K562 (cell line): ENCODE data around the gene PMIS2. TPM values are rescaled to one million over a fixed set of nuclear protein-coding genes. Genes with fewer than 3 reads are reported as not detected.

Experiments
- BDP1 ChIP-seq: IDR thresholded peaks from 3 replicates; pipeline ENCODE4 v1.6.1; 2011; ENCODE audit not compliant: insufficient read length, insufficient read depth
- GTF2F1 ChIP-seq: IDR thresholded peaks from 2 replicates; pipeline ENCODE4 v1.6.1; 2011; ENCODE audit warnings: low read depth, low read length, improper control_type of control experiment
- HNRNPK ChIP-seq: fragments of 200-400 bp; formaldehyde crosslinking; IDR thresholded peaks from one replicate; pipeline ENCODE4 v1.6.1; 2018; ENCODE audit warnings: mild to moderate bottlenecking, low read depth, low read length; ENCODE audit not compliant: poor library complexity, severe bottlenecking
- JUND ChIP-seq, 2 experiments: IDR thresholded peaks; 2 replicates in 1 of 2; 3 replicates in 1 of 2; pipeline ENCODE4 v1.6.1; 2011; ENCODE audit warnings: borderline replicate concordance in 2 of 2, low read depth in 2 of 2, low read length in 2 of 2, improper control_type of control experiment in 1 of 2, missing biosample characterization in 1 of 2, missing genetic modification characterization in 1 of 2, missing genetic modification reagents in 1 of 2
- PTBP1 ChIP-seq: fragments of 200-400 bp; formaldehyde crosslinking; IDR thresholded peaks from 2 replicates; pipeline ENCODE4 v1.6.1; 2017; ENCODE audit warnings: low read depth, low read length
- RBM14 ChIP-seq: fragments of 200-400 bp; formaldehyde crosslinking; IDR thresholded peaks from 2 replicates; pipeline ENCODE4 v1.6.1; 2018; ENCODE audit warnings: low read depth, mild to moderate bottlenecking, low read length, moderate library complexity, borderline replicate concordance; ENCODE audit not compliant: insufficient read depth
- ZNF143 ChIP-seq: sonication (generic); formaldehyde crosslinking; IDR thresholded peaks from 2 replicates; pipeline ENCODE4 v1.9.0; 2022; ENCODE audit warnings: mild to moderate bottlenecking, missing genetic modification reagents
- polyA plus RNA-seq, 8 experiments: library from polyadenylated mRNA; depleted of rRNA in 4 of 8; stranded (reverse) in 5 of 8; unstranded in 3 of 8; fragments of >200 nt; fragmentation: Nextera tagmentation in 2 of 8; fragmentation: Illumina TruSeq in 1 of 8; extraction: Ambion mirVana in 2 of 8; extraction: Trizol in 1 of 8; gene quantifications; 2 replicates each; pipeline versions ENCODE4 v1.2.1 to v1.2.3, GENCODE V29; 2011 to 2014; ENCODE audit warnings: inconsistent platforms in 1 of 8, missing spikeins in 1 of 8
- total RNA-seq, 7 experiments: library from RNA; depleted of rRNA in 6 of 7; stranded (reverse); fragments of >200 nt in 6 of 7; fragmentation: Illumina TruSeq in 2 of 7; extraction: Trizol in 2 of 7; gene quantifications; 2 replicates each; pipeline versions ENCODE4 v1.2.1 to v1.2.3, GENCODE V29; 2011 to 2021; ENCODE audit warnings: low replicate concordance in 1 of 7
- TF ChIP-seq, protein P1 (sequence below): sonication (generic); formaldehyde crosslinking; IDR thresholded peaks from 2 replicates; pipeline ENCODE4 v1.8.1; 2023; ENCODE audit warnings: missing genetic modification reagents, mild to moderate bottlenecking, borderline replicate concordance
- TF ChIP-seq, protein P2 (sequence below): fragments of 250-450 bp; sonication (Bioruptor Pico); IDR thresholded peaks from 2 replicates; pipeline ENCODE4 v1.4.0; 2020; ENCODE audit warnings: mild to moderate bottlenecking, moderate library complexity
- TF ChIP-seq, protein P3 (sequence below): sonication (generic); formaldehyde crosslinking; IDR thresholded peaks from 2 replicates; pipeline ENCODE4 v1.8.1; 2023; ENCODE audit warnings: mild to moderate bottlenecking, missing genetic modification reagents

Gene PMIS2
- total and polyA plus RNA-seq, 9 of the 15 experiments (the other 6 are each of a cell fraction or from before 2014, with no cell fraction given) = not detected

DNA sequence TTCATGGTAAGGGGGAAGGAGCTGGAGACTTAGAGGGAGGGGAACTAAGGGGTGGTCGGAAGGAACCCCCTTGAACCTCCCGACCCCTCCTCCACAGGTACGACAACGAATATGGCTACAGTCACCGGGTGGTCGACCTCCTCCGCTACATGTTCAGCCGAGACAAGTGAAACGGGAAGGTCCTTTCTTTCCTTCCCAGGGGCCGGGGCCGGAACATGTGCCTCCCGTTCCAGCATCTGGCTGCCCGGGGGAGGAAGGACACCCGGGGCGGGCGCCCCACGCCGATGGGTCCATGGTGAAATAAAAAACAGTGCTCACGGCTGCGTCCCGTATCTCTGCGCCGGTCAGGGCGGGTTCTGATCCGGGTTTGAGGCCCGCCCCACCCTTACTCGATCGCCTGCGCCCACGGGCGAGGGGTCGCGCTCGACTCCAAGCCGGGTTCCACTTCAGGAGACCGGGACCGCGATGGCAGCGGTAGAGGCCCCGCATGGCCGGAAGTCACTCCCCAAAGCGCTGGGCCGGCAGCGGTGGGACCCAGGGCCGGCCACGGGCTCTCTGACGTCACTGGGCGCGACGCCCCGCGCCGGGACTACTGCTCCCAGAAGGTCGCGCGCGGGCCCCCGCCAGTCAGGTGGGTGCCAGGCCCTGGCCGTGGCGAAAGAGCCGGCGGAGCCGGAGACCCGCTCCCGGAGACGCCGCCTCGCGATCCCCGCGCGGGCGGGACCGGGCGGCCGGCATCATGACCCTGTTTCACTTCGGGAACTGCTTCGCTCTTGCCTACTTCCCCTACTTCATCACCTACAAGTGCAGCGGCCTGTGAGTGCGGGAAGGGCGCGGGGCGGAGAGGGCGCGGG is 40.7 kb upstream of the PMIS2 start, which contains the start of gene TMEM147 (continued):
- TF ChIP-seq, protein P1, sequence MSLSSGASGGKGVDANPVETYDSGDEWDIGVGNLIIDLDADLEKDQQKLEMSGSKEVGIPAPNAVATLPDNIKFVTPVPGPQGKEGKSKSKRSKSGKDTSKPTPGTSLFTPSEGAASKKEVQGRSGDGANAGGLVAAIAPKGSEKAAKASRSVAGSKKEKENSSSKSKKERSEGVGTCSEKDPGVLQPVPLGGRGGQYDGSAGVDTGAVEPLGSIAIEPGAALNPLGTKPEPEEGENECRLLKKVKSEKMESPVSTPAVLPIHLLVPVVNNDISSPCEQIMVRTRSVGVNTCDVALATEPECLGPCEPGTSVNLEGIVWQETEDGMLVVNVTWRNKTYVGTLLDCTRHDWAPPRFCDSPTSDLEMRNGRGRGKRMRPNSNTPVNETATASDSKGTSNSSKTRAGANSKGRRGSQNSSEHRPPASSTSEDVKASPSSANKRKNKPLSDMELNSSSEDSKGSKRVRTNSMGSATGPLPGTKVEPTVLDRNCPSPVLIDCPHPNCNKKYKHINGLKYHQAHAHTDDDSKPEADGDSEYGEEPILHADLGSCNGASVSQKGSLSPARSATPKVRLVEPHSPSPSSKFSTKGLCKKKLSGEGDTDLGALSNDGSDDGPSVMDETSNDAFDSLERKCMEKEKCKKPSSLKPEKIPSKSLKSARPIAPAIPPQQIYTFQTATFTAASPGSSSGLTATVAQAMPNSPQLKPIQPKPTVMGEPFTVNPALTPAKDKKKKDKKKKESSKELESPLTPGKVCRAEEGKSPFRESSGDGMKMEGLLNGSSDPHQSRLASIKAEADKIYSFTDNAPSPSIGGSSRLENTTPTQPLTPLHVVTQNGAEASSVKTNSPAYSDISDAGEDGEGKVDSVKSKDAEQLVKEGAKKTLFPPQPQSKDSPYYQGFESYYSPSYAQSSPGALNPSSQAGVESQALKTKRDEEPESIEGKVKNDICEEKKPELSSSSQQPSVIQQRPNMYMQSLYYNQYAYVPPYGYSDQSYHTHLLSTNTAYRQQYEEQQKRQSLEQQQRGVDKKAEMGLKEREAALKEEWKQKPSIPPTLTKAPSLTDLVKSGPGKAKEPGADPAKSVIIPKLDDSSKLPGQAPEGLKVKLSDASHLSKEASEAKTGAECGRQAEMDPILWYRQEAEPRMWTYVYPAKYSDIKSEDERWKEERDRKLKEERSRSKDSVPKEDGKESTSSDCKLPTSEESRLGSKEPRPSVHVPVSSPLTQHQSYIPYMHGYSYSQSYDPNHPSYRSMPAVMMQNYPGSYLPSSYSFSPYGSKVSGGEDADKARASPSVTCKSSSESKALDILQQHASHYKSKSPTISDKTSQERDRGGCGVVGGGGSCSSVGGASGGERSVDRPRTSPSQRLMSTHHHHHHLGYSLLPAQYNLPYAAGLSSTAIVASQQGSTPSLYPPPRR (CRISPR knock-in tag) = no peak
- no peak for TF ChIP-seq GTF2F1
- TF ChIP-seq, protein P2, sequence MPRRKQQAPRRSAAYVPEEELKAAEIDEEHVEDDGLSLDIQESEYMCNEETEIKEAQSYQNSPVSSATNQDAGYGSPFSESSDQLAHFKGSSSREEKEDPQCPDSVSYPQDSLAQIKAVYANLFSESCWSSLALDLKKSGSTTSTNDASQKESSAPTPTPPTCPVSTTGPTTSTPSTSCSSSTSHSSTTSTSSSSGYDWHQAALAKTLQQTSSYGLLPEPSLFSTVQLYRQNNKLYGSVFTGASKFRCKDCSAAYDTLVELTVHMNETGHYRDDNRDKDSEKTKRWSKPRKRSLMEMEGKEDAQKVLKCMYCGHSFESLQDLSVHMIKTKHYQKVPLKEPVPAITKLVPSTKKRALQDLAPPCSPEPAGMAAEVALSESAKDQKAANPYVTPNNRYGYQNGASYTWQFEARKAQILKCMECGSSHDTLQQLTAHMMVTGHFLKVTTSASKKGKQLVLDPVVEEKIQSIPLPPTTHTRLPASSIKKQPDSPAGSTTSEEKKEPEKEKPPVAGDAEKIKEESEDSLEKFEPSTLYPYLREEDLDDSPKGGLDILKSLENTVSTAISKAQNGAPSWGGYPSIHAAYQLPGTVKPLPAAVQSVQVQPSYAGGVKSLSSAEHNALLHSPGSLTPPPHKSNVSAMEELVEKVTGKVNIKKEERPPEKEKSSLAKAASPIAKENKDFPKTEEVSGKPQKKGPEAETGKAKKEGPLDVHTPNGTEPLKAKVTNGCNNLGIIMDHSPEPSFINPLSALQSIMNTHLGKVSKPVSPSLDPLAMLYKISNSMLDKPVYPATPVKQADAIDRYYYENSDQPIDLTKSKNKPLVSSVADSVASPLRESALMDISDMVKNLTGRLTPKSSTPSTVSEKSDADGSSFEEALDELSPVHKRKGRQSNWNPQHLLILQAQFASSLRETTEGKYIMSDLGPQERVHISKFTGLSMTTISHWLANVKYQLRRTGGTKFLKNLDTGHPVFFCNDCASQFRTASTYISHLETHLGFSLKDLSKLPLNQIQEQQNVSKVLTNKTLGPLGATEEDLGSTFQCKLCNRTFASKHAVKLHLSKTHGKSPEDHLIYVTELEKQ = no peak
- no peak for TF ChIP-seq BDP1
- peak; percentile 71 for TF ChIP-seq JUND (IDR thresholded peaks at IDR 0.05; ENCODE audit: borderline replicate concordance, low read depth, low read length)
- TF ChIP-seq JUND (tag; IDR thresholded peaks at IDR 0.05; ENCODE audit: borderline replicate concordance, low read depth, low read length) = no peak; the same call in 2 of the 3 replicates
- peak; percentile 90 for TF ChIP-seq ZNF143 (CRISPR knock-in tag)
- no peak for TF ChIP-seq PTBP1
- no peak for TF ChIP-seq RBM14
- TF ChIP-seq HNRNPK = no peak
- TF ChIP-seq, protein P3, sequence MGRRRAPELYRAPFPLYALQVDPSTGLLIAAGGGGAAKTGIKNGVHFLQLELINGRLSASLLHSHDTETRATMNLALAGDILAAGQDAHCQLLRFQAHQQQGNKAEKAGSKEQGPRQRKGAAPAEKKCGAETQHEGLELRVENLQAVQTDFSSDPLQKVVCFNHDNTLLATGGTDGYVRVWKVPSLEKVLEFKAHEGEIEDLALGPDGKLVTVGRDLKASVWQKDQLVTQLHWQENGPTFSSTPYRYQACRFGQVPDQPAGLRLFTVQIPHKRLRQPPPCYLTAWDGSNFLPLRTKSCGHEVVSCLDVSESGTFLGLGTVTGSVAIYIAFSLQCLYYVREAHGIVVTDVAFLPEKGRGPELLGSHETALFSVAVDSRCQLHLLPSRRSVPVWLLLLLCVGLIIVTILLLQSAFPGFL (CRISPR knock-in tag) = no peak
